Ascending aorta (tissue), 2 donors: ENCODE results near the gene TOM1L2. TPM values are rescaled to one million over a fixed set of nuclear protein-coding genes. Genes with fewer than 3 reads are reported as not detected.

ENCODE experiments used
- DNase-seq, 2 donors: peaks; one replicate each; pipeline ENCODE4 v3.0.0-alpha.2; 2019; ENCODE audit warnings: low spot score in 2 of 2
- H3K27ac ChIP-seq, 2 donors: fragments of 200-600 bp; sonication (generic); one replicate each; pipeline ENCODE4 v1.5.1; 2016 to 2017; ENCODE audit warnings: mild to moderate bottlenecking in 1 of 2
- H3K27me3 ChIP-seq: fragments of 200-600 bp; sonication (generic); one replicate; pipeline ENCODE4 v1.5.1; 2017
- H3K36me3 ChIP-seq, 2 donors: fragments of 200-600 bp; sonication (generic); one replicate each; pipeline ENCODE4 v1.5.1; 2016
- H3K4me1 ChIP-seq, 2 donors: fragments of 200-600 bp; sonication (generic); one replicate each; pipeline ENCODE4 v1.5.1; 2016 to 2017; ENCODE audit warnings: mild to moderate bottlenecking in 1 of 2
- H3K4me3 ChIP-seq, 2 donors: fragments of 200-600 bp; sonication (generic); one replicate each; pipeline ENCODE4 v1.5.1; 2016 to 2017; ENCODE audit warnings: mild to moderate bottlenecking in 1 of 2
- H3K9me3 ChIP-seq, 2 donors: fragments of 200-600 bp; sonication (generic); one replicate each; pipeline ENCODE4 v1.5.1; 2016
- intact Hi-C: fragments of 100-400 bp; cut with DNase I; formaldehyde crosslinking; loops from one replicate; pipeline ENCODE4 v1.15.1; 2023
- total RNA-seq: library from RNA; depleted of rRNA; stranded (reverse); fragments of >200 nt; gene quantifications from one replicate; pipeline ENCODE4 v1.1.0, GENCODE V29; 2016
- TF ChIP-seq, protein P1 (sequence below), 3 experiments: fragments of 200-600 bp in 2 of 3; fragments of 450-650 bp in 1 of 3; sonication (generic) in 2 of 3; IDR thresholded peaks; one replicate each; pipeline ENCODE4 v1.5.1; 2016 to 2019; ENCODE audit warnings: antibody characterized with exemption in 3 of 3, mild to moderate bottlenecking in 1 of 3, moderate library complexity in 1 of 3

The TOM1L2 gene
- 39.0 TPM for total RNA-seq

- Histone ChIP-seq H3K4me3 (peak within 1 kb of the TSS; percentile 56 to 69), H3K27ac (peak within 1 kb of the TSS; percentile 86 to 87), H3K9me3 (no peaks in the 10 kb centered on the region), H3K4me1 (peaks cover 6 to 17% of the 10 kb centered on the region in 2 donors), H3K36me3 (no peaks in the 10 kb centered on the region), H3K27me3 (no peaks in the 10 kb centered on the region)
- intact Hi-C loops: loop anchor here (1.0 to 5.0 kb wide), 8 partner anchors 14 to 390 kb away; partner anchors contain the start of genes ALKBH5, ATPAF2, GID4 and RAI1
- peak; percentile 100 for DNase-seq
- TF ChIP-seq, protein P1, sequence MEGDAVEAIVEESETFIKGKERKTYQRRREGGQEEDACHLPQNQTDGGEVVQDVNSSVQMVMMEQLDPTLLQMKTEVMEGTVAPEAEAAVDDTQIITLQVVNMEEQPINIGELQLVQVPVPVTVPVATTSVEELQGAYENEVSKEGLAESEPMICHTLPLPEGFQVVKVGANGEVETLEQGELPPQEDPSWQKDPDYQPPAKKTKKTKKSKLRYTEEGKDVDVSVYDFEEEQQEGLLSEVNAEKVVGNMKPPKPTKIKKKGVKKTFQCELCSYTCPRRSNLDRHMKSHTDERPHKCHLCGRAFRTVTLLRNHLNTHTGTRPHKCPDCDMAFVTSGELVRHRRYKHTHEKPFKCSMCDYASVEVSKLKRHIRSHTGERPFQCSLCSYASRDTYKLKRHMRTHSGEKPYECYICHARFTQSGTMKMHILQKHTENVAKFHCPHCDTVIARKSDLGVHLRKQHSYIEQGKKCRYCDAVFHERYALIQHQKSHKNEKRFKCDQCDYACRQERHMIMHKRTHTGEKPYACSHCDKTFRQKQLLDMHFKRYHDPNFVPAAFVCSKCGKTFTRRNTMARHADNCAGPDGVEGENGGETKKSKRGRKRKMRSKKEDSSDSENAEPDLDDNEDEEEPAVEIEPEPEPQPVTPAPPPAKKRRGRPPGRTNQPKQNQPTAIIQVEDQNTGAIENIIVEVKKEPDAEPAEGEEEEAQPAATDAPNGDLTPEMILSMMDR (IDR thresholded peaks at IDR 0.05): peak in 1 of 3 experiments; percentile 7
Measured at GRCh38 chr17:17972126-17972951, at the start of gene TOM1L2, which contains the start of gene DRC3. Gene TOM1L2 (minus strand): TSS chr17:17972400. CDS start chr17:17972313, 87 bp downstream. Gene DRC3 (plus strand): TSS chr17:17972862. CDS start chr17:17977599, 4,737 bp downstream.

- Histone ChIP-seq H3K9me3 (no peaks in the 10 kb centered on the region), H3K4me3 (no peak overlapping the region), H3K36me3 (peaks cover 8 to 29% of the 10 kb centered on the region in 2 donors), H3K4me1 (no peaks in the 10 kb centered on the region), H3K27ac (no peak overlapping the region), H3K27me3 (no peaks in the 10 kb centered on the region)
- intact Hi-C loops: no loop called here
- TF ChIP-seq, protein P1 (IDR thresholded peaks at IDR 0.05): no peak
- DNase-seq: peak in 1 of 2 donors; percentile 44
Measured at GRCh38 chr17:18021372-18021771, 49.2 kb upstream of the TOM1L2 start.

- H3K36me3 ChIP-seq: peaks cover 9 to 29% of the 10 kb centered on the region in 2 donors
Measured at GRCh38 chr17:18020971-18021370, 48.8 kb upstream of the TOM1L2 start.

GRCh38 chr17:18019838-18020154 is 47.6 kb upstream of the TOM1L2 start:
- Histone ChIP-seq H3K27me3 (no peaks in the 10 kb centered on the region), H3K4me1 (no peaks in the 10 kb centered on the region), H3K4me3 (no peak overlapping the region), H3K9me3 (no peaks in the 10 kb centered on the region), H3K27ac (no peak overlapping the region), H3K36me3 (peaks cover 14 to 35% of the 10 kb centered on the region in 2 donors)
- TF ChIP-seq, protein P1 (IDR thresholded peaks at IDR 0.05): no peak
- no peak for DNase-seq
- intact Hi-C loops: no loop called here

More at GRCh38 chr17:18020971-18021370, 48.8 kb upstream of the TOM1L2 start:
- H3K27ac ChIP-seq: no peak overlapping the region
- TF ChIP-seq, protein P1 (IDR thresholded peaks at IDR 0.05): no peak
- no peaks in the 10 kb centered on the region for H3K4me1 ChIP-seq
- intact Hi-C loops: no loop called here
- no peaks in the 10 kb centered on the region for H3K27me3 ChIP-seq
- DNase-seq: no peak
- no peaks in the 10 kb centered on the region for H3K9me3 ChIP-seq
- H3K4me3 ChIP-seq: no peak overlapping the region

- no peak for DNase-seq
- H3K4me1 ChIP-seq: no peaks in the 10 kb centered on the region
- no peaks in the 10 kb centered on the region for H3K27me3 ChIP-seq
- TF ChIP-seq, protein P1 (IDR thresholded peaks at IDR 0.05): no peak
- intact Hi-C loops: no loop called here
- H3K36me3 ChIP-seq: peaks cover 8 to 28% of the 10 kb centered on the region in 2 donors
- no peak overlapping the region for H3K4me3 ChIP-seq
- H3K9me3 ChIP-seq: no peaks in the 10 kb centered on the region
- H3K27ac ChIP-seq: no peak overlapping the region
Measured at GRCh38 chr17:18018411-18018921, 46.3 kb upstream of the TOM1L2 start.
